NCI-H226 (cell line): ENCODE data around the gene RAB30.

Experiments used
- DNase-seq: peaks from one replicate; pipeline ENCODE4 v3.0.0-alpha.2; 2015

Gene RAB30

GRCh38 chr11:83070044-83070701, 1.5 kb downstream of the RAB30 start:
- peak; percentile 66 for DNase-seq

- DNase-seq, result no peak
Observed at GRCh38 chr11:83069441-83070043, 2.2 kb downstream of the RAB30 start.

GRCh38 chr11:83068568-83068967, 3.1 kb downstream of the RAB30 start:
- DNase-seq, result no peak

- no peak for DNase-seq
Observed at GRCh38 chr11:83064011-83064410, 7.7 kb downstream of the RAB30 start.

DNA sequence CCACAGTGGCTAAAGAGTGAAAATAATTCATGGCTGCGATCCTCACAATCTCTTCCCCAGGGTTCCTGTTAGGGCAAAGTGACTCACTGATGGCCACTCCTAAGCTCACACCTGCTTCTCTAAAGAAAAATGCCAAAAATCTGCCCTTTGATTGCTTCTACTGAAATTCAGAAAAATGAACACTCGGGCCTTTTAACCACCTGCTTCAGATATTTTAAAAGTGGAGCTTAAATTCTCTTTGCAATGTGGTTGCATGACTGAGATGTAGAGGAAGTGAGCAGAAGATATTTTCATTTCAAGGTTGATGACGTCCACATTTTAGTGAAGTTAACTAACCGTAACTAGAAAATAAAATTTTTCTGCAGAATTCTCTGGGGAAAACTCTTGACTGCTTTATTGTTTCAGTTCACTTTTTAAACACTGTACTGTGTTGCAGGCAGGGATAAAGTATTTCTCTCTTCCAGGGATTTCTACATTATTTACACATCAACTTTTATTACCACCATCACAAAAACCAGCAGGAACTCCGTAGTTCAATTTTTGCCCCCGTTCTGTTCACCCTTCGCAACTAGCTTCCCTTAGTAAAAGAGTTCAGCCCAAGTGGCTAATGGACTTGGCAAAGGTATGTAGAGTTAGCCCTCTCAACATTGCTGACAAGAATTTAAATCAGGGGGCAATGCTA, 8.5 kb downstream of the RAB30 start:
- DNase-seq, result peak; percentile 9

DNA sequence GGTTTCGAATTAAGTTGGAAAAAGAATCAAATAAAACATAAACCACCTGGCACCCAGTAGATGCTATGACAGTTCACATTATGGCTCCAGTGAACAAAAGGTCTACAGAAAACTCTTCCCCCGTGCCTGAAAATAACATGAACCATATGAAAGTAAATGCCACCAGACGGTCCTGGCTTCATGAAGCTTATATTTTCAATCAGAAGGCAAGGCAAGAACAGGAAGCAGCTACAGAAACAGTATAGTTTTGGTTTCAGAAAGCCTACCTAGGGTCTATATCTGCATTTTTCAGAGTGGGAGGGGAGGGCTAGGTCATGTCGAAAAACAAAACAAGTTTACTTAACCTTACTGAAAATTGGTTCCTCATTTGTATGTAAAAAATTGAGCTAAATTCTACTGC, 9.8 kb downstream of the RAB30 start:
- DNase-seq, result no peak

DNA sequence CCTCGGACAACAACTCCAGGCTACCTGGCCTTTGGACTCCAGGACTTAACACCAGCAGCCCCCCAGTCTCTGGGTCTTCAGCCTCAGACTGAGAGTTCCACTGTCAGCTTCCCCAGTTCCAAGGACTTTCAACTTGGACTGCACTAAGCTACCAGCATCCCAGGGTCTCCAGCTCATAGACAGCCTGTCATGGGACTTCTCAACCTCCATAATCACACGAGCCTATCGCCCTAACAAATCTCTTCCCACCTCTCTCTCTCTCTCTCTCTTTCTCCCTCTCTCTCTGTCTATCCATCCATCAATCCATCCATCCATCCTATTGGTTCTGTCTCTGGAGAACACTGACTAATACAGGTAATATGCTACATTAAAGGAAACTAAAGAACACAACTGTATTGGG, 10.7 kb downstream of the RAB30 start:
- DNase-seq, result no peak

GRCh38 chr11:83057721-83058120, 14.0 kb downstream of the RAB30 start:
- DNase-seq, result no peak

GRCh38 chr11:83056611-83057010, 15.1 kb downstream of the RAB30 start:
- DNase-seq, result no peak

DNA sequence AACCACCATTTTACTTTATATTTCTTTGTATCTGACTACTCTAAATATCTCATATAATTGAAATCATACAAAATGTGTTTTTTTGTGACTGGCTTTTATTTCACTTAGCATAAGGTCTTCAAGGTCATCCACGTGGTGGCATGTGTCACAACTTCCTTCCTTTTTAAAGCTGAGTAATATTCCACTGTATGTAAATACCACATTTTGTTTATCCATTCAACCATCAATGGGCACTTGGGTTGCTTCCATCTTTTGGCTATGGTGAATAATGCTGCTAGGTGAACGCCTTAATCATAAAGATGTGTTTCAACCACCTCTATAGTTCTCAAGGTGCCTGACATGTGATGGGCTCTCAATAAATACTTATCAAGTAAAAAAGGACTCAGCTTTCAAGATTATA, 15.5 kb downstream of the RAB30 start:
- no peak for DNase-seq

DNA sequence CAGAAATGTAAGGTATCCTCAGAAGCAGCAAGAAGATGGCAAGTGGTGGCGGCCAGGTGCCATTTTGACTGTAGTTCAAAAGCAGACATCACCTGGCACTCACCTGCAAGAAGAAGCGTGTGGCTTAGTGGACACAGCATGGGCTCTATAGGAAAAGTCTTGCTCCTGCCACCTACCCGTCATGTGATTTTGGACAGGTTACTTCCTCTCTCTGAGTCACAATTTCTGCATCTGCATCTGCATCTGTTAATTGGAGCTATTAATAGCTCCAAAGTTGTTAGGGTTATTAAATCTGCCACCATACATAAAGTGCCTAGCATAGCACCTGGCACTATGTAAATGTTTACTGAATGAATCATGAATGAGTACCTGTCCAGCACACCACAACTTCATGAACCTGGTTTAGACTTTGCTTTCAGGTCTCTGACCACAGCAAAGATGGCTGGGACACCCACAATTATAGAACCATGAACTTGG, 16.8 kb downstream of the RAB30 start:
- no peak for DNase-seq

DNA sequence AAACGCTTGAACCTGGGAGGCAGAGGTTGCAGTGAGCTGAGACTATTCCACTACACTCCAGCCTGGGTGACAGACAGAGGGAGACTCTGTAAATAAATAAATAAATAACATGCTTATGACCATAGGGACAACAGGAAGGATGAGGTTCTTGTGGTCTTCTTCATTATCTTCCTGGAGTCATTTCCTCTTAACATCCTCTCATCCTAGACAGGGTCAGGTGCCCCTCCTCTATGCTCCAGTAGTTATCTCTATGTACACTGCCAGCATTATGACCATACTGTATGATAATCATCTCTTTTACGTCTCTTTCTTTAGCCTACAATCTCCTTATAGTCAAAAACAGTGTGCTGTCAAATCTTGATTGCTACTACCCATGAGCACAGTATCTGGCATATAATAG, 17.7 kb downstream of the RAB30 start:
- DNase-seq, result no peak

DNA sequence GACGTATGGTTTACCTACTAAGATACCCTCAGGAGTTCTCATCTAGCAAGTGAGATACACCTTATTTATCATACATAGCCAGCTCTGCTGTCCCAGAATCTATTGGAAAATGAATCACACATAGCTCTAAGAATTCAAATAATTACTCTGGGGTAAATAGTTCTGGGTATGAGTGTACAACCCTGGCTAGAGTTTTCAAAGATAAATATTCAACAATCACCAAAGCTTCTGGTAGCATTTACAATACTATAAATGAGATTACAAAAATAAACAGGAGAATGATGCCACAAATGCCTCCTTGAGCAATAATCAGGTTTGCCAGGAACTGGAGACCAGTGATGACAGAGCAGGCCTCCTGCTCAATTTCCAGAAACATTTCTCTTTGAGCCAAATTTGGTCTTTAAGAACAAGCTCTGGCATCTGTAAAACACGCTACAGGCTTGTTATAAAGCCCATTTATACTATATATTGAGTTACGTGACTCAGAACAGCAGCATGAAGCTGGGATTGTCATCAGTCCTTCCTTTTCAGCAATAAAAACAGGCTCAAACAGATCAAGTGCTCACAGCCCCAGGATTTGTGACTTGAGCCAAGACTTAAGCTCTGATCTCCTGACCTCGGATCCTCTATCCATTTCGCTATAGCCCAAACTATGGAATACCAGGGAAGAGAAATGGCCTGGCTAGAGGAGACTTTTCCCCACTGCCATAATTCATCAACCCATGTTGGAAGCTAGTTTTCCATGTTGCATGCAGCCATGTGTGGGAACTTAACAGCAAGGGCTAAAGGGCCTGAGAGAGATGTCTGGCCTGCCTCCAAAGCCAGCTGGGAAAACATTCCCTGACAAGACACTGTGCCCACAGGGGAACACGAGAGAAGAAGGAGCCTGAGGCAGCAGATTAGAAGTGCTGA, 19.7 kb downstream of the RAB30 start:
- peak; percentile 71 for DNase-seq

DNA sequence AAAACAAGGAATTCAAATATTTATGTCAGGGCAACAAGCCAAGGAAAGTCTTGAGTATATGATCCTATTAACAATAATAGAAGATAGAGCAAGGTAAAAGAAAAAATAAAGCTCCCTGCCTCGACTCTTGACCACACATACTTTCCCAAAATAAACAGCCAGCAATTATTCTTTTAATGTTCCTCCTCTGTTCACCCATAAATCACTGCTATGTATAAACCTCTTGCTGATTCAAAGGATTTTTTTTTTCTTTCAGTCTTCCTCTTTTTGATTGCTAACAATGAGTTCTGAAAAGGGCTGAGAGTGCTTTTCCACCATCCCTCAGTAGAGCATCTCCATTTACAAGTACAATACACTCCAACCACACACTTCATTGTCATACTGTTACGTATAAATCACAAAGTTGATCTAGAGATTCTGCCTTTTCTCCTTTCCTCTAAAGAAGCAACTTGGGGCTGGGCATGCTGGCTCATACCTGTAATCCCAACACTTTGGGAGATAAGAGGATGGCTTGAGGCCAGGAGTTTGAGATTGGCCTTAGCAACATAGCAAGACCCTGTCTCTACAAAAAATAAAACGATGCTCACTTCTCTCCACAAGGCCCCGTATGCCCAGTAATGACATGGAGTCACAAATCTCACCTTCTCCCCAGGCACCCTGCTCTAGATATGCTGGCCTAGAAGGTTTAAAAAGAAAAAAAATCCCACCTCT, 24.0 kb downstream of the RAB30 start:
- DNase-seq, result no peak

DNA sequence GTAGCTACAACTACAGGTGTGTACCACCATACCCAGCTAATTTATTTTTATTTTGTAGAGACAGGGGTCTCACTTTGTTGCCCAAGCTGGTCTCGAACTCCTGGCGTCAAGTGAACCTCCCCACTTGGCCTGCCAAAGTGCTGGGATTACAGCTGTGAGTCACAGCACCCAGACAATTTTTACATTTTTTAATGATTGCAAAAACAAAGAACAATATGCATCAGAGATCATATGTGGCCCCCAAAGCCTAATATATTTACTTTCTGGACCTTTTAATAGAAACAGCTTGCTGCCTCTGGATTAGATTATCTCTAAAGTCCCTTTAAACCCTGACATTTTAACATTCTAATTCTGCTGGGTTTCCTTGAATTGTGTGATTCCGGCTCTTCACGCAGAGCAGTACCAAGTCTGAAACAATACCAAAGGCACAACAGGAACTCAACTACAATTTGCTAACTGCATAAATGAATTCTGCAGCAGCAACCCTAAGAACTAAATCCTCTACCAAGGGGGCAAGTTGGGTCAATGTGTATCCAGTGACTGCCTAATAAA, 25.0 kb downstream of the RAB30 start:
- DNase-seq, result no peak

DNA sequence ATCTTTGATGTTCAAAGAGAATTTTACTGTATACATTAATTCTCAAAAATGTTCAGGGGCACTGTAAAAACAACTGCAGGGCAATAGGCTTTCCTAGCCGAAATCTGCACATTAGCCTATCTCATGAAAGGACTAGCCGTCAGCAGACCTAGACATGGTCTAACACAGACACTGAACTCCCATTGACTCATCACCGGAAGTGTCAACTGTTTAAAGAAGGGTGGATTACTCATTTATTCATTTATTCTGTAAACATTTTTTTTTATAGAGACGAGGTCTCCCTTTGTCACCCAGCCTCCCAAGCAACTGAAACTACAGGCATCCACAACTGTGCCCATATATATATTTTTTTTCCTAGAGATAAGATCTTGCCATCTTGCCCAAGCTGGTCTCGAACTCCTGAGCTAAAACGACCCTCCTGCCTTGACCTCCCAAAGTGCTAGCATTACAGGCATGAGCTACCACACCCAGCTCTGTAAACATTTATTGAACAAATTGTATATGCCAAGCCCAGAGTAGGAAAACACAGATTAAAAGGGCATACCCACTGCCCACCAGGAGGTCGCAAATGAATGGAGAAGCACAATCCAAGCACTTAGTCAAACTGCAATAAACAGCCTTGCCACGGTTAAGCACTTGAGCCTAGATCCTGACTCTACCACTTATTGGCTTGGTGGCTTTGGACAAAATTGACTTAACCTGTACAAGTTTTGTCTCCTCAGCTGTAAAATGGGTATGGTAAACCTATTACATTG, 26.6 kb downstream of the RAB30 start:
- peak; percentile 28 for DNase-seq

GRCh38 chr11:83042964-83043711, 28.6 kb downstream of the RAB30 start:
- DNase-seq, result no peak

GRCh38 chr11:83041126-83041525, 30.6 kb downstream of the RAB30 start:
- no peak for DNase-seq

GRCh38 chr11:83039566-83039965, 32.1 kb downstream of the RAB30 start:
- no peak for DNase-seq

DNA sequence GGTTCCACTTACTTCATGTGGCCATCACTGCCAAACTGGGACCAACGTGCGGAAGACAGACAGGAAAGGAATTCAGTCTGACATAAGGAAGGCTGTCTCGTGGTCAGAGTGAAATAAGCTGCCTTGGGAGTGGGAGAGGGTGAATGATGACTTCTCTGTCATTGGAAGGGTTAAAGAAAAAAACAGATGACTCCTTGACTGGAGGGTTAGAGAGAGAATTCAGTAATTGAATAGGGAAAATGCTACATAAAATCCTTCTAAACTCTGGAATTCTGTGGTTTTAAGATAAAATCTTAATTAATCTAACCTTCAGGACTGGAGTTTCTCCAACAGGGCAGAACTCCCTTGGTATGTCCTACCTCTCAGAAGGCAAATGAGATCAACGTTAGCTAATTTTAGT, 33.8 kb downstream of the RAB30 start:
- DNase-seq, result no peak

DNA sequence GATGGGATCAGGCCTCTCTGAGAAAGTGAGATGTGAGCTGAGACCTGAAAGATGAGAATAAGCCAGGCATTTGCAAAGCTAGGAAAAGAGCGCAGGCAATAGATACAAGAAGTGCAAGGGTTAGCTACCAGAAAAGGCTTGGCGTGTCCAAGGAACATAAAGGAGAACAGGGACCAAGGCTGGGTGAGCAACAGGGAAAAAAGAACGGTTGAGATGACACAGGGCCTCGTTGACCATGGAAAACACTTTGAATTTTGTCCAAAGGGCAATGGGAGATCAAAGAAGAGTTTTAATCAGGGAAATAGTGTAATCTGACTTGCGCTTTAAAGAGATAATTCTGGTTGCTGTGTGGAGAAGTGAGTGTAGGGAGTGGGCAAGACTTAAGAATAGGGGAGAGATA, 35.0 kb downstream of the RAB30 start:
- no peak for DNase-seq
